Stomach (tissue), 9 donors: ENCODE results near the gene PTPRZ1. TPM values are rescaled to one million over a fixed set of nuclear protein-coding genes. Genes with fewer than 3 reads are reported as not detected.
A peak's percentile ranks its signal among the peaks of the same experiment; 100 is the strongest.

ENCODE experiments used
- DNase-seq, 2 donors: peaks; one replicate each; pipeline versions ENCODE4 v3.0.0 to v3.0.0-alpha.2; 2013 to 2019
- H3K27ac ChIP-seq, 5 donors: fragments of 200-600 bp in 4 of 5; sonication (generic) in 4 of 5; one replicate each; pipeline ENCODE4 v1.5.1; 2013 to 2019; ENCODE audit warnings: mild to moderate bottlenecking in 1 of 5, moderate library complexity in 1 of 5
- H3K27me3 ChIP-seq, 3 donors: fragments of 200-600 bp; sonication (generic); one replicate each; pipeline ENCODE4 v1.5.1; 2017 to 2019; ENCODE audit warnings: mixed run types in 1 of 3
- H3K36me3 ChIP-seq, 4 donors: fragments of 200-600 bp; sonication (generic); 1 replicate in 3 of 4; 2 replicates in 1 of 4; pipeline ENCODE4 v1.5.1; 2016 to 2019
- H3K4me1 ChIP-seq, 4 donors: fragments of 200-600 bp; sonication (generic); one replicate each; pipeline ENCODE4 v1.5.1; 2016 to 2019
- H3K4me3 ChIP-seq, 4 donors: fragments of 200-600 bp; sonication (generic) in 3 of 4; one replicate each; pipeline ENCODE4 v1.5.1; 2016 to 2019; ENCODE audit warnings: mild to moderate bottlenecking in 1 of 4
- H3K9me3 ChIP-seq, 4 donors: fragments of 200-600 bp; sonication (generic); one replicate each; pipeline ENCODE4 v1.5.1; 2016 to 2019
- CTCF ChIP-seq, 7 experiments: fragments of 450-650 bp in 4 of 7; fragments of 200-600 bp in 3 of 7; sonication (generic) in 3 of 7; IDR thresholded peaks; one replicate each; pipeline ENCODE4 v1.5.1; 2016 to 2019; ENCODE audit warnings: antibody characterized with exemption in 7 of 7, control low read depth in 2 of 7, mild to moderate bottlenecking in 1 of 7
- EP300 ChIP-seq: sonication (generic); formaldehyde crosslinking; IDR thresholded peaks from one replicate; pipeline ENCODE4 v1.6.1; 2017; ENCODE audit warnings: antibody characterized with exemption
- POLR2A ChIP-seq, 4 donors: fragments of 450-650 bp; IDR thresholded peaks; one replicate each; pipeline ENCODE4 v1.6.1; 2016; ENCODE audit warnings: antibody characterized with exemption in 4 of 4, control low read depth in 2 of 4, mild to moderate bottlenecking in 1 of 4, moderate library complexity in 1 of 4
- POLR2AphosphoS5 ChIP-seq, 3 donors: sonication (generic); formaldehyde crosslinking; IDR thresholded peaks; one replicate each; pipeline ENCODE4 v1.6.1; 2016; ENCODE audit warnings: antibody characterized with exemption in 3 of 3
- WGBS, 5 donors: extraction: QIAGEN DNeasy Blood & Tissue Kit in 3 of 5; methylation state at CpG; one replicate each; pipeline versions ENCODE4 v1.1.5 to v1.1.7; 2013 to 2018; 5-methylcytosine and 5-hydroxymethylcytosine counted together
- intact Hi-C: fragments of 100-400 bp; cut with DNase I; formaldehyde crosslinking; loops from one replicate; pipeline ENCODE4 v1.15.1; 2023; ENCODE audit warnings: low total_unique reads
- polyA plus RNA-seq, 3 donors: library from polyadenylated mRNA; stranded (reverse); fragments of 200-250 nt; gene quantifications; one replicate each; pipeline ENCODE4 v1.2.3, GENCODE V29; 2013
- total RNA-seq, 5 donors: library from RNA; depleted of rRNA; stranded (reverse); fragments of >200 nt; gene quantifications; one replicate each; pipeline versions ENCODE4 v1.1.0 to v1.2.3, GENCODE V29; 2014 to 2016
- donor health status: healthy with polysubstance abuse.
- donor health status: Bipolar disorder and iron deficiency.
- donor health status: healthy.

Gene PTPRZ1
- total and polyA plus RNA-seq, 8 donors, result 0.29 to 31.6 (median 18.1) TPM

- no peak for TF ChIP-seq CTCF (IDR thresholded peaks at IDR 0.05)
- intact Hi-C loops, result no loop called here
- H3K27ac ChIP-seq, result no peak overlapping the region
- H3K36me3 ChIP-seq, result no peaks in the 10 kb centered on the region
- peak; percentile 22 to 44 for DNase-seq
- no peaks in the 10 kb centered on the region for H3K9me3 ChIP-seq
- no peaks in the 10 kb centered on the region for H3K27me3 ChIP-seq
- 49 to 64% (median 53%) methylated on average over 8 of the region's 8 CpGs for WGBS, 5 donors
- no peaks in the 10 kb centered on the region for H3K4me1 ChIP-seq
- H3K4me3 ChIP-seq, result no peak overlapping the region
These were observed 40.6 kb upstream of the PTPRZ1 start for GRCh38 chr7:121832347-121832746.

GRCh38 chr7:121833991-121834390, 39.0 kb upstream of the PTPRZ1 start:
- Histone ChIP-seq H3K27me3 (no peaks in the 10 kb centered on the region), H3K9me3 (no peaks in the 10 kb centered on the region), H3K36me3 (no peaks in the 10 kb centered on the region), H3K27ac (no peak overlapping the region), H3K4me1 (no peaks in the 10 kb centered on the region), H3K4me3 (no peak overlapping the region)
- peak in 1 of 2 donors; percentile 7 for DNase-seq
- TF ChIP-seq POLR2AphosphoS5 (IDR thresholded peaks at IDR 0.05) (no peak), POLR2A (IDR thresholded peaks at IDR 0.05) (no peak), EP300 (no peak), CTCF (IDR thresholded peaks at IDR 0.05) (no peak)
- intact Hi-C loops, result no loop called here

- H3K9me3 ChIP-seq, result no peaks in the 10 kb centered on the region
- no peaks in the 10 kb centered on the region for H3K27me3 ChIP-seq
- H3K4me3 ChIP-seq, result no peak overlapping the region
- H3K4me1 ChIP-seq, result no peaks in the 10 kb centered on the region
- no peak for TF ChIP-seq CTCF (IDR thresholded peaks at IDR 0.05)
- no peak for TF ChIP-seq POLR2AphosphoS5 (IDR thresholded peaks at IDR 0.05)
- no peak for TF ChIP-seq EP300
- TF ChIP-seq POLR2A (IDR thresholded peaks at IDR 0.05), result no peak
- no peak overlapping the region for H3K27ac ChIP-seq
- WGBS, 5 donors, result 11 to 33% (median 15%) methylated on average over 1 of the region's 1 CpG
- intact Hi-C loops, result no loop called here
- no peaks in the 10 kb centered on the region for H3K36me3 ChIP-seq
- DNase-seq, result no peak
These were observed 35.5 kb upstream of the PTPRZ1 start for GRCh38 chr7:121837462-121837861.

- Histone ChIP-seq H3K27me3 (no peaks in the 10 kb centered on the region), H3K9me3 (no peaks in the 10 kb centered on the region), H3K36me3 (no peaks in the 10 kb centered on the region), H3K4me1 (no peaks in the 10 kb centered on the region), H3K4me3 (no peak overlapping the region), H3K27ac (no peak overlapping the region)
- 73 to 79% (median 77%) methylated on average over 4 of the region's 4 CpGs for WGBS, 5 donors
- no peak for TF ChIP-seq CTCF (IDR thresholded peaks at IDR 0.05)
- no peak for TF ChIP-seq EP300
- no peak for TF ChIP-seq POLR2AphosphoS5 (IDR thresholded peaks at IDR 0.05)
- no peak for TF ChIP-seq POLR2A (IDR thresholded peaks at IDR 0.05)
- intact Hi-C loops, result no loop called here
- DNase-seq, result no peak
These were observed 25.9 kb upstream of the PTPRZ1 start for GRCh38 chr7:121847041-121847440.

GRCh38 chr7:121853307-121853706, 19.7 kb upstream of the PTPRZ1 start:
- WGBS, 5 donors, result 76 to 91% (median 84%) methylated on average over 2 of the region's 2 CpGs
- Histone ChIP-seq H3K27ac (no peak overlapping the region), H3K36me3 (no peaks in the 10 kb centered on the region), H3K27me3 (no peaks in the 10 kb centered on the region), H3K4me3 (no peak overlapping the region), H3K4me1 (no peaks in the 10 kb centered on the region), H3K9me3 (no peaks in the 10 kb centered on the region)
- intact Hi-C loops, result no loop called here
- no peak for DNase-seq
- TF ChIP-seq POLR2A (IDR thresholded peaks at IDR 0.05) (no peak), CTCF (IDR thresholded peaks at IDR 0.05) (no peak), POLR2AphosphoS5 (IDR thresholded peaks at IDR 0.05) (no peak), EP300 (no peak)
